ENCODE results near the gene COL7A1. TPM values are rescaled to one million over a fixed set of nuclear protein-coding genes. Genes with fewer than 3 reads are reported as not detected.
"Not testable (repeated sequence)": the region's sequence is repeated elsewhere in the genome, so short reads cannot be mapped to it uniquely, and the experiment has no call there.

The COL7A1 gene
- total RNA-seq, 1 experiment from 2014 or later: 33.1 TPM

DNA sequence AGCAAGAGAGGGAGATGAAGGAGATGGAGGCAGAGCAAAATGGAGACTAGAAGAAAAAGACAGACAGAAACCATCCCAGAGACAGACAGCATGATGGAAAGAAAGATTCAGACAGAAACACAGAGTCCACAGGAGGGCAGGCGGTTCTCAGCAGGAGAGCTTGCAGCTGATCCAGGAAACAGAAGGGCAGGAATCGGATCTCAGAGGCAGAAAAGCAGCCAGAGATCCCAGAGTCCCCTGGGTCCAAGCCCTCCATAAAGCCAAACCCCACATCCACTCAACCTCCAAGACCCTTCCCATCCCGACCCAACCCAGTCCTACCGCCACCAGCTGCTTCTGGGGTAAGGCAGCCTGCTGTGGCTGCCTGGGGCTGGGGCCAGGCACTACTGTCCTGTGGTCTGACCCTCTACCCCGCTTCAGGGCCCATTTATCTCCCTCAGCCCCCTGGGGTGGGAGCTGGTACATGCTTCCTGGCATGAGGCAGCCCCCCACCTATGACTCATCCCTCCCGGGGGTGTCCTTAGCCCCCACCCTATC lies 31.7 kb downstream of the COL7A1 start, which contains the start of gene UCN2:
TSS of gene UCN2 (minus strand) at position 400 of the 537 bp plus-strand sequence. CDS start 657 bp downstream, outside the sequence.
- peak; percentile 46 for DNase-seq (ENCODE audit: low read depth)

DNA sequence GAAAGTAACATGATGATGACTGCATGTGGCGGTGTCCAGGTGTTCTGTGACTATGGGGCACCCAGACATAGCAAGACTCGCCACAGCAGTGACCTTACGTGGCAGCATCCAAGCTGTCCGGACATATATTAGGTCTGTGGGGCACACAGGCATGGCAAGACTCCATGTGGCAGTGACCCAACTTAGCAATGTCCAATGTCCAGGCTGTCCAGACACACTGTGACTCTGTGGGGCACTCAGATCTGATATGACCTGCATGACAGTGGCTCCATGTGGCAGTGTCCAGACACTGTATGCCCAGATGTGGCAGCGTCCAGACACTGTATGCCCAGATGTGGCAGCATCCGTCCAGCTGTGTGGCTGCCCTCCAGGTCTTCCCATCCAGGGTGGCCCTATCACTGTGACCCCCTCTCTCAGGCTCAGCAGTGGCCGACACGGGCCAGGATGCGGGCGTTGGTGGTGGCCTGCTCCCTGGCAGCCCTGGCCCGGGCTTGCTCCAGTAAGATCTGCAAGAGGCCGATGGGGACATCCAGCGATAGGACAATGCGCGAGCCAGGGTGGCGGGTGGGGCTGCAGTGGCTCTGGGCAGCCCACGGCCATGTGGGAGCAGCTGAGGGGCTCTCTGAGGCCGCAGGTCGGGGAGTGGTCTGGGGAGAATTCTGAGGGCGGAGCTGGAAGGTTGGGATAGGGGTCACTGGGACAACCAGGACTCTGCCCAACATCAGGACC lies 32.6 kb downstream of the COL7A1 start:
- DNase-seq (ENCODE audit: low read depth): no peak

DNA sequence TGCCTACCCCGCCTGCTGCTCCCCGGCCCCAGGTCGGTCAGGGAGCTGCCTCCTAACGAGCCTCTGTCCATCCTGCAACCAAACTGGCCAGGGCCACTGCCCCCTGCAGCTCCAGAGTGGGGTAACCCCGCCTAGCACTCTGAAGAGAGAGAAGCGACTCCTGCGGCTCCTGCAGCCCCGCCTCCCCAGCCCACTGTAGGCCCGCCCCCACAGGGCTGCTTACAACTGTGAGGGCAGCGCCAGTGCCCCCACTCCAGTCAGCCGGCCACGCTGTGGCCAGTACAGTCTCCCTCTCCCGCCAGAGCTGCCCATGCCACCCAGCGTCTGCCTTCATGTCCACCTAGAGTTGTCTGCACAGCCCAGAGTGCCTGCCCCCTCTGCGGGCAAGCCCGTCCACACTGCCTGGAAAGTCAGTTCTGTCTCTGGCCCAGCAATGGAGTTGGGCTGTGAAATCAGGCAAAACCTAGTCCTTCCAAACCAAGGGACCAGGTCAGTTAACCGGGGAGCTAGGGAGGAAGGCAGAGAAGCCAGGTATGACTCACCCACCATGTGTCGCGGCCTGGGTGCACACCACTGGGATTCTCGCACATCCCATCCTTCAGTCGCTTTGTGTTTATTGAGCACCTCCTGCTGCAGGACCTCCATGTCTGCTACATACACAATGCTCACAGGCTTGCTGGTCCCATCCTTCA lies 33.9 kb downstream of the COL7A1 start:
- DNase-seq (ENCODE audit: low read depth): peak; percentile 86

DNA sequence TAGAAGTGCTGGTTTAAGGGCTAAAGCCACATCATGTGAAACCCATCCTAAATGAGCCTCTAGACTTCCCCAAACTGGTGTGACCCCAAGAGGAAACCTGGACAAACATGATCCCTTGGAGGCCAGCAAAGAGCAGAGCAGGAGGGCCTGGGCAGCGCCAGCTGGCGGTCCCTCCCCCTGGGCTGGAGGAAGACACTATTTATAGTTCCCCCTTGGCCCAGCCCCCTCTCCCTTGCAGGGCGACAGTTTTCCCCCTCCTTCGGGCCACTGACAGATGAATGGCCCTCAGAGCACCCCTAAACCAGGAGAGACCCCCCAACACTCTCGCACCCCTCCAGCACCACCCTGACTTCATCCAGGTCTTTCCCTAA lies 34.5 kb downstream of the COL7A1 start:
- DNase-seq (ENCODE audit: low read depth): peak; percentile 32

DNA sequence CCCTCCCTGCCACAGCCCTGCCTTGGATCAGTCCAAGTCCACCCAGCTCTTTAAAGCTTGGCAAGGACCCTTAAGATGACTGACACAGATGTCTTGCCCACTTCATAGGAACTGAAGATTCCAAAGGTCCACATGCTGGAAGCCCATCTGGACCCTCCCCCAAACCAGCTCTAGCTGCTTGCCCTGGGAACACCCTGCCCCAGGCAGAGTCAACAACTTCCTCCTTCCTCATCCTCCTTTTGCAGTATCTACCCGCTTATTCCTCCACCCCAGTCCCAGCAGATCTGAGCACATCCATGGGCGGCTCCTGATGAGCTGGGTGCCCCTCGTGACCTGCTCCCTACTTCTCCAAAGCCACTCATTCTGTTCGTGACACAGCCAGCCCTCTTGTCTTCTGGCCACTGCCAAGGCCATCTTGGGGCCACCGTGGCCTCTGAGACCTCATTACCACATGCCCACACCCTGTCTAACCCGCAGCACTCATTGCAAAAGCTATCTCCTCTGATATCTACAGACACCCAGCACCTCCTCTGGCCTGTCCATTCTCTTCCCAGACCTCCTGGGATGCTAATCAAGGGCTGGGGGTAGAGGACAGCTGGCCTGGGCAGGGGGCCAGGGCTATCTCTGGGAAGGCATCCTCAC lies 36.5 kb downstream of the COL7A1 start:
- no peak for DNase-seq (ENCODE audit: low read depth)

DNA sequence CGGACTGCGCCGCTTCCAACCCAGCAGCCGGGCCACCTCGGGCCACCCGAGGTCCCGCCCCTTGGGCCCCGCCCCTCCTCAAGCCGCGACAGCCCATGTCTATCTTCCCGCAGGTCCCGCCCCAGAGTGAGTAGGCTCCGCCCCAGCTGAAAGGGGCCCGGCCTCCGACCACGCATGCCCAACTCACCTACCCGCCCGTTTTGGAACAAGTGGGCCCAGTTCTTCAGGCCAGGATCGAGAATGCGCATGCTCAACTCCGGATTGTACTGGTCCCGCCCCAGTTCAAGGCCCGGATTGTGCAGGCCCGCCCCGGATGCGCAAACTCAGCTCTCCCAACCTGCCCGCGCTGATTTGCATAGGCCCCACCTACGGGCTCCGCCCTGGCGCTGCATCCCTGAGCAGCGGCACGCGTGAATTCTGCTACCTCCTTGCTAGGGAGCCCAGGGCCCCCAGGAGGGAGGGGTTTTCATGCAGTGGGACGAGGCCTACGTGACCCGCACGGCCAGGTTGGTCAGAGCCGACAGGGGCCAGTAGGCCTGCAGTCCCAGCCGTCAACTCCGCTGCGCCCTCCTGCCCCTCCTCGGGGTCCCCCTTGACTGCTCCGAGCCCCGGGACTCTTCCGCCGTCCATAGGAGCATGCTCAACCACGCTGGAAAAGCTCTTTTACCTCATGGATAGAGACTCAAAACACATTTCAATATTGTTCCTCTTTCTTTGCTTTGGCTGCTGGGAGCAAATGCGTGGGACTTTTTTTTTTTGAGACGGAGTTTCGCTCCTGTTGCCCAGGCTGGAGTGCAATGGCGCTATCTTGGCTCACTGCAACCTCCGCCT lies 38.1 kb downstream of the COL7A1 start, which contains the start of gene PFKFB4:
TSS of gene PFKFB4 (minus strand) at position 8 of the 831 bp plus-strand sequence. CDS start 26 bp downstream, outside the sequence.
- DNase-seq (ENCODE audit: low read depth): peak; percentile 97

DNA sequence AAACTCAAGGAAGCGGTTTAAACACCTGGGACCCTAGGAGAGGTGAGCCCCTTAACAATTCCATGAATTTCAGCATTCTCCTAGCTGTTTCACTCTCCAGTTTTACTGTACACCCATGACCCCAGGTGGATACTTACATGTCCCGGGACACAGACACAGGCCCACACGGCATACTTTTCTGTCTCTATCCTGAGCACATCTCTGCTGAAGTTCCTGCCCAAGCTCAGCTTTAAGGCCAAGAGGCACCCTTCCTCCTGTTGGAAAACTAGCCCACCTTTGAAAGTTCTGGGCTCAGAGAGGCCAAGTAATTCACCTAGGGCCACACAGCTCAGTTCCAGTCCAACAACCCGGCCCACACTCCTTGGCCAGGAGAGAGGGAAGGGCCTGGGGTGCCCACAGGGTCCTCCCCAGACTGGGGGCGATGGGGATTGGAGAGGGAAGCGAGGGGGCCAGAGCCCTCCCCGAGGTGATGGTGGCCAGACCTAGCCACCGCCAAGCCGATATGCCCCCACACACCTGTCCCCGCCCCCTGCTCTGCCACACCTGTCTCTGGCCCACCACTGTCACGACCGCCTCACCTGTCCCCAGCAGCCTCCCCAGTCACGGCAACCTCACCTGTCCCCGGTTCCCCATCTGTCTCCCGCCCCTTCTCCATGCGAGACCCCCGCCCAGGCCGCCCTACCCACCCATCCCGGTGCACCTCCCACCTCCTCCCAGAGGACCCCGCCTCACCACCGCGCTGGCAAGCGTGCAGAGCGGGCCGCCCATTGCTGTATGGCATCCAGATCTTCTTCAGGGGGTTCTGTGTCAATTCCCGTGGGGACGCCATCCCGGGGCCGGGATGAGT lies 39.0 kb downstream of the COL7A1 start:
- no peak for DNase-seq (ENCODE audit: low read depth)

DNA sequence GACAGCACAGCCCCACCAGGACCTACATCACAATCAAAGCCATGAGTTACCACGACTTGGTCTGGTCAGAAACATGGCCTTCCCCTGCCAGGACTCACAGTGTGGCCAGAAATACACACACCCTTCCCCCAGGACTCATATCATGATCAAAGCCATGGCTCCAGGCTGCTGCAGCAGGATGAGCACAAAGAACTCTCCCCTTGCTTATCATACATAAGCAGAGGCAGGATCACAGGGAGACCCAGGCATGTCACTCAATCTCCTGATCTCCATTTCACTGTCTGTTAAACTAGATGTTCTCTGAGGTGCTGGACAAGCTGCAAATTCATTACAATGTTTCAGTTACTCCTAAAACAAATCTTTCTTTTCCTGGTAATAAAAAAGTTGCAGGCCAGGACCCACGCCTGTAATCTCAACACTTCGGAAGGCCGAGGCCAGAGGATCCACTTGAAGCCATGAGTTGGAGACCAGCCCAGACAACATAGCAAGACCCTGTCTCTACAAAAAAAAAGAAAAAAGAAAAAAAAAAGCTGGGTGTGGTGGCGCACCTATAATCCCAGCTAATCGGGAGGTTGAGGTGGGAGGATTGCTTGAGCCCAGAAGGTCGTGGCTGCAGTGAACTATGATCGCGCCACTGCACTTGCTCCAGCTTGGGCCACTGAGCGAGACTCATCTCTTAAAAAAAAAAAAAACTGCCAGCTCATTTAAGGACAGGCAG lies 39.7 kb downstream of the COL7A1 start:
- DNase-seq (ENCODE audit: low read depth): no peak

DNA sequence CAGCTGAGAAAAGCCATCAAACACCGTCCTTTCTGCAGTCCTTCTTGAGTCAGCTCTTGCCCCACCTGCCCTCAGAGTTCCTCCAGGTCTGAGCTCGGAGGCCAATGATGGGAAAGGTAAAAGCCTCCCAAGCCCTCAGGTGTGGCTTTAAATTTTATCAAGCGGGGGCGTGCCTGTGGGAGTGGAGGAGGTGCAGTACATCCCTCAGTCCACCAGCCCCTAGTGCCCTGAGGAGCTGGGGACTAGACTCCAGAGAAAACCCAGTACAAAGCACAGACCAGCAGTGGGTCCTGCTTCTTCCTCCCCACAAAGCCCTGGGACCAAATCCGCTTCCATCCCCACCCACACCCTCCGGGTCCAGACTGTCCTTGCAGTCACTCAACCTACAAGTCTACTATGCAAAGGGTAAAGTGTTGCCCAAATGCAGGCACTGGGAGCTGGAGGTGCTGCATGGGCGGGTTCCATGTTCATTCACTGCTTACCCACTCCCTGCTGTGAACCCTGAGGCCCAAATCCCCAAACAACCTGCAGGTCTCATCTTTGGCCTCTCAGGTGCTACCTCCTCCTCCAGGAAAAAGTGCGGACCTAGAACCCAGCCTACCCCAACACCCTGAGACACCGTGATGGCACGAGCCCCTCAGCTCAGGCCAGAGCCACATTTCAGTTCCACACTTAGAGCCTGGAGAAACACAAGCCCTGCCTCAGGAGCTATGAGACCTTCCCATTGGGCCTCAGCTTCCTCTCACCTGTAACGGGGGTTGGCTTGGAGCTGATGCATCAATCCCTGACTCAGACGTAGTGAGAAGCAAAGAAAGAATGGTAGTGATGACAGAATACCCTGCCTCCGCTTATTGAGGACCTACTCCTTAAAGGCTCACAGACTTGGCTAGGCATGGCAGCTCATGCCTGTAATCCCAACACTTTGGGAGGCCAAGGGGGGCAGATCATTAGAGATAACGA lies 41.0 kb downstream of the COL7A1 start:
- DNase-seq (ENCODE audit: low read depth): no peak

DNA sequence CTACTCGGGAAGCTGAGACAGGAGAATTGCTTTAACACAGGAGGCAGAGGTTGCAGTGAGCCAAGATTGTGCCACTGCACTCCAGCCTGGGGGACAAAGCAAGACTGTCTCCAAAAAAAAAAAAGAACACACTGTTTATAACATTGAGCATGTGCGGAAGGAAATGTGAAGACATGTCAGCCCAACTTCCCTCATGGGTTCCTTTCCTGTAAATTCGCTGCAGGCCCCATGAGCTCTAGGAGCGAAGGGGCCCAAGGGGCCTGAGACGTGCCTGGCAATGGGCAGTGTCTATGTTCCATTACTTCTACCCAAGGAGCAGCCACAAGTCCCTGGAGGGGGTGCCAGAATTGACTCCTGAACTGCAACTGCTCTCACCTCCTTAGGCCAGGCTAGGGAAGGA lies 41.8 kb downstream of the COL7A1 start:
- DNase-seq (ENCODE audit: low read depth): no peak

DNA sequence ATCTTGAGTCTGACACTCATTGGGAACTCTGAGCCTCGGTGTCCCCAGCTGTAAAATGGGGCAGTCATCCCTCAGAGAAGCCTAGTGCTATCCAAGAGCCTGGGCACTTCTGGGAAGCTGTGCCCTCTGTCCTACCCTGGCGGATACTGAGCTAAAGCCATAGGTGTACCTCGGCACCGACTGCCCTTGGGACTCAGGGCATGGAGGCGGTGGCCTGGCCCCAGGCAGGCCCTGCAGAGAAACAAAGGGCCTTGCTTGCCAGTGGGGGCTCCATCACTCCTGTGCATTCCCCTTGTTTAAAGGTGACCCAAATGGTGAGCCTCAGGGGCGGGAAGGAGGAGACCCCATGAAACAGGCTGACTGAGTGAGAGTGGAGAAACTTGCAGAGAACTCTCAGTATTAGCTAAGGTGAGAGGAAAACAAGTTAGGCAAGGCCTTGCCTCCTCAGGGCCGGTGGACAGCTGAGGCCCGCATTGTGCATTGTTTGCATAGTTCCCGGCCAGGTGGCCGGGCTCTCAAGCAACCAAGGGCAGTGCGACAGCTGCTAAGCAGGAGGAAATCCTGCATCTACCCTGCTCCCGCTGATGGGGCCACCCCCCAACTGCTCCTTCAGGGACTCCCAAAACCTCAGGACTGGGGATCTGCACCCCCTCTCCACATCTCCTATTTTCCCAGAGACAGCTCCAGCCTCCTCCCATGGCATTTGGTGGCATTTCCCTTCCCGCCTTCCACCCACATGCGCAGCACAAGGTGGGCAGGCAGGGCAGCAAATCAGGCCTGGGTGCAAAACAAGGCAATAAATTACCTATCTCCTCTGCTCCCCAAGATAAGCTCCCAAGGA lies 42.8 kb downstream of the COL7A1 start:
- DNase-seq (ENCODE audit: low read depth): no peak

DNA sequence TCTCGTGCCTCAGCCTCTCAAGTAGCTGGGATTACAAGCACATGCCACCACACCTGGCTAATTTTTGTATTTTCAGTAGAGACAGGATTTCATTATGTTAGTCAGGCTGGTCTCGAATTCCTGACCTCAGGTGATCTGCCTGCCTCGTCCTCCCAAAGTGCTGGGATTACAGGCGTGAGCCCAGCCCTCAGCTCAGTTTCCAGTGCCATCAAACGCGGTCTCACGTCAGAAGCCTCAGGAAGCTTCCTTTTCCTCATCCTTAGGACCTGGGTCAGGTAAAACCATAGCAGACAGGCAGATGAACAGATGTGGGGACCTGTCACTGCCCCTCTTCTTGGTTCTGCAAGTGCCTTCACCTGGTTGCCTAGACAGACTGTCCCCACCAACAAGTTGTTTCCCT lies 43.5 kb downstream of the COL7A1 start:
- DNase-seq (ENCODE audit: low read depth): not testable (repeated sequence)

DNA sequence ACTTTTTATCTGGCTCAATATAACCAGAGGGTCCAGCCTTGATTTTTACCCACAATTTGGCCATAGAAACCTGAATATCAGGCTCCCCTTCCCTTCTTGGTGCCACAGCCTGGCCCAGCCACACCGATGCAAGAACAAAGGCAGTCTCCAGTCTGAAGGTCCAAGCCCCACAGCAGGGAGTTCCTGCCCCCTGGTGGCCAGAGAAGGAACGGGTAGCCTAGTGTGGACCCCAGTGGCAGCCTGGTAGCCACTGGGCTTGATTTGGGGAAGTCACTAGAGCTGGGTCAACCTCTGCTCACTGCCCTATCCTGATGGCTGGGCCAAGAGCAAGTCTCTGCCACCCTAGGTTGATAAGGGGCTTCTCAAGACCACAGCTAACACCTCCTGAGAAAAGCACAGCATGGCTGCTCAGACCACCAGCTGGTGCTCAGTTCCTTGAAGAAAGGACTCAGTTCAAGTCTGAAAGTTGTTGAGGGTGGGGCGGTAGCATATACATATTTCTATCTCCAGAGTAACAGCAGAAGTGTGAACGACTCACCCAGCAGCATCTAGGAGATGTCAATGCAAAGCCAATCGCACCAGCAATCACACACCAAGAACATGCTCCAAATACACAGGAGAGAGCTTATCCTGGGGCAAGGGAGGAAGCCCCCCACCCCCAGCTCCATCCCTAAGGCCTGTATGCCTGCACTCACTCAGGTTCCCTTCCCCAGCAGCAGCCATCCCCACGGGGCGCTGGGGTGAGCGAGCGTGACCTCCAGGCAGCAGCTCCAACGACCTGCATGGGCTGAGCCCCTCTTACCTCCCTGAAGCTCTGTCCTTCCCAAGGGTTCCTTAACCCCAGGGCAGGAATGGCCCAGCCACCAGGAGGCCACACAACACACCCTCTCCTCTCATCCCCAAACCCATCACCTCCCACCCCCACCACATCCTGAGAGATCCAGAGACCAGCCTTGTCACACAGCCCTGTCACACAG lies 46.1 kb downstream of the COL7A1 start:
- peak; percentile 64 for DNase-seq (ENCODE audit: low read depth)

DNA sequence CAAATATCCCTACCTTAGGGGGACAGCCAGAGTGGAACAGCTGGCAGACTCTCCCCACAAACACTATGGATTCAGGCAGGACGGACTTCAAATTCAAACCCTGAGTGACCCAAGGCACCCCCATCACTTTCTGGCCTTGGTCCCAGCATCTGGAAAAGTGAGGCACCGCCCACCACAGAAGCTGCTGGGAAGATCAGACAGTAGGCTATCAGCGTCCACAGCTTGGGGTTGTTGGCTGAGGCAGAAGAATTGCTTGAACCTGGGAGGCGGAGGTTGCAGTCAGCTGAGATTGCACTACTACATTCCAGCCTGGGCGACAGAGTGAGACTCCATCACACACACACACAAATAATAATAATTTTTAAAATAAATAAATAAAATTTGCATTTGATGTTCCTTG lies 47.0 kb downstream of the COL7A1 start:
- no peak for DNase-seq (ENCODE audit: low read depth)

DNA sequence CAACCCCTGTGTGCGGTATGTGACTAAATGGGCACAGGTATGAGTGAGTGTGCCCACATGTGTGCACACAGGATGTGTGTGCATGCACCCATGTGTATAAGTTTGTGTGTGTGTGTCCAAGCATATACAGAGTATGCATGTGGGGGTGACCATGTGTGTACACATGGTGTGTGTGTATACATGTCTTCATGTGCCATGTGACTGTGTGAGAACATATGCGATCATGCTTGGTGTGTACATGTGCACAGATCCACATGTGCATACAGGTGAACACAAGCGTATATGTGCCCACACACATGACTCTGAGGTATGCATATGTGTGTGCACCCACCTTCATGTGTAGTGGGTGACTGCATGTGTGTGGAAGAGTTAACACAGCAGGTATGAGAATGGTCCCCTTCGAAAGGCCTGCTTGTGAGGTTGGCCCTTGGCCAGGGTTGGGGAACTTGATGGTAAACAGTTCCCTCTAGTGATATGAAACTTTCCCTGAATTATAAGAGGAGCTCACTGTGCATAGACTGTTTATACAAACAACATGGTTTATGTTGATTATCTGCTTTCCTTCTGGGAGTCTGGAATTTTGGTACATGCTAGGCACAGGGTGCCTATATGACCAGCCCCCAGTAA lies 48.8 kb downstream of the COL7A1 start:
- DNase-seq (ENCODE audit: low read depth): no peak

DNA sequence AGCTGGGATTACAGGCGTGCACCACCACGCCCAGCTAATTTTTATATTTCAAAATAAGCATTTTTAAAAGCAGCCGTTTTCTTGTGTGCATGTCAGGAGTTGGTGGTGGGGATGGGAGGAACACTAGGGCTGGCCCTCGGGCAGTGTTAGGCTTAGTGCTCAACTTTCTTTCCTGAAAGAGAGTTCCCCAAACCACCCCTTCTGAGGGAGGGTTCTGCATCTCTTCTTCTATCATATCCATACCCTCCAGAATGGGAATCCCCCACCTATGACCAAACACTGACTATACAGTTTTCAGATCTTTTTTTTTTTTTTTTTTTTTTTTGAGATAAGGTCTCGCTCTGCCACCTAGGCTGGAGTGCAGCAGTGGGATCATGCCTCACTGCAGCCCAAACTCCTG lies 51.0 kb downstream of the COL7A1 start:
- no peak for DNase-seq (ENCODE audit: low read depth)
